NCI-H226 (cell line): ENCODE results near the gene SLC30A4.
"Not testable (repeated sequence)": the region's sequence is repeated elsewhere in the genome, so short reads cannot be mapped to it uniquely, and the experiment has no call there.

Source experiments
- DNase-seq: peaks from one replicate; pipeline ENCODE4 v3.0.0-alpha.2; 2015

Gene SLC30A4, protein sequence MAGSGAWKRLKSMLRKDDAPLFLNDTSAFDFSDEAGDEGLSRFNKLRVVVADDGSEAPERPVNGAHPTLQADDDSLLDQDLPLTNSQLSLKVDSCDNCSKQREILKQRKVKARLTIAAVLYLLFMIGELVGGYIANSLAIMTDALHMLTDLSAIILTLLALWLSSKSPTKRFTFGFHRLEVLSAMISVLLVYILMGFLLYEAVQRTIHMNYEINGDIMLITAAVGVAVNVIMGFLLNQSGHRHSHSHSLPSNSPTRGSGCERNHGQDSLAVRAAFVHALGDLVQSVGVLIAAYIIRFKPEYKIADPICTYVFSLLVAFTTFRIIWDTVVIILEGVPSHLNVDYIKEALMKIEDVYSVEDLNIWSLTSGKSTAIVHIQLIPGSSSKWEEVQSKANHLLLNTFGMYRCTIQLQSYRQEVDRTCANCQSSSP

DNA sequence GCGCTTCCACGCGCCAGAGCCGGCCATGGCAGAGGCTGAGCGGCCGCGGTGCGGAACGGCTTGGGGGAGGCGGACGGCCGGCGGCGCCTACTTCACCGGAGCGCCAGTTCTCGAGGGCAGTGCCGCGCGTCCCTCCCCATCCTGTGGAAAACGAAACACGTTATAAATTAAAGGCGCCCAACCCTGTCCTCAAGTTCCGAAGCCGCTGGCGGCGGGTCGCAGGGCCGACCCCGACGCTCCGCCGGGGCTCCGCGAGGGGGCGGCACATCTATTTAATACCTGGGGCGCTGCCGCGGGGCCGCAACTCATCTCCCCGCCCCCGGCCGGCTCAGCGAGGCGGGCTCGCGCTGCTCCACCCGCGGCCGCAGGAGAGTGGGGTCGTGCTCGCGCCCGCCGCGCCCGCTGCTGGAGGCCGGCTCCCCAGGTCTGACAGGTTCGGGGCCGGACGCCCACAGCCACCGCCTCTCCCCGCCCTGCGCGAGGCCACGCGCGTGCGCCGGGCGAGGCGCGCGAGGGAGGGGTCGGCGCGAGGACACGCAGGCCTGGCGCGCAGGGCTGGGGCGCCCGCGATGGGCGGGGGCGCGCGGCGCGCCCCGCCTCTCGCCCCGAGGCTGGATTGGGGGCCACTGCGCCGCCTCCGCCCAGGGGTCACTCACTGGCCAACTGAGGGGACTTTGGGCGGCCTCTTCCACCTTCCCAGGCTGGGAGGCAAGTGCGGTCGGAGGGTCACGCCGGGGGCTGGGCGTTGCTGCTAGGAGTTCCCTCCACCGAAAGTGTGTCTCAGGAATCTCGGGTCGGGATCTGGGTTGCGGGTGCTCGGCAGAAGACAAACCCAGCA, at the start of gene SLC30A4:
Gene SLC30A4, minus strand, starts transcription at position 428 of the 838 bp plus-strand sequence. Its CDS starts 401 bp downstream, at position 27.
- DNase-seq, result peak; percentile 72

DNA sequence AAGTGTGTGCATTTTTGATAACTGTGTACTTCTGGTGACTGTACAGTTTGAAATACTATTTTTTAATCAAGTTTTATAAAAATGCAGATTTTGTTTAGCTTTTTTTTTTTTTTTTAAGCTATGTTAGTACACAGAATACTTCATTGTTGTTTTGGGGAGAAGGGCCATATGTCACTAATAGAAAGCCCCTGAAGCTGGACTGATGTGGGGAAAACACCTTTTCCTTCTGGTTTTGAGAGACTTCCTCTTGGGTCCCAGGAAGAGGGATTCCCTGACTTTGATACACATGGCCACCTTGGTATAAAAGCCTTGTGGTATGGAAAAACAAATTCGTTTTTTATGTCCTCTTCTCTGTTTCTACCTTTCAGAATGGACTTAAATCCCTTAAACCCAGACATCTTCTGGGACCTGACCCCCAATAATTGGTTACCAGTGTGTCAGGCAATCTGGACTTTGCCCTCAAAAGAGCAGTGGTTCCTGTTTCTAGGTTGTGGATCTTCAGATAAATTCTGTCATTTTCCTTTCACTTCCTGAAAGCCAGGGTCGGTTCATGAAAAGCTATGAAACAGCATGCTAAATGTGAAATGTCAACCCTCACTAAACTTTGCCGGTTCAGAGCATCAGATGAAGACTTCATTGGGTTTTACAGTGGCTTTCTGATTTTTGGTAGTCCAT, 33.5 kb upstream of the SLC30A4 start:
- DNase-seq, result no peak

DNA sequence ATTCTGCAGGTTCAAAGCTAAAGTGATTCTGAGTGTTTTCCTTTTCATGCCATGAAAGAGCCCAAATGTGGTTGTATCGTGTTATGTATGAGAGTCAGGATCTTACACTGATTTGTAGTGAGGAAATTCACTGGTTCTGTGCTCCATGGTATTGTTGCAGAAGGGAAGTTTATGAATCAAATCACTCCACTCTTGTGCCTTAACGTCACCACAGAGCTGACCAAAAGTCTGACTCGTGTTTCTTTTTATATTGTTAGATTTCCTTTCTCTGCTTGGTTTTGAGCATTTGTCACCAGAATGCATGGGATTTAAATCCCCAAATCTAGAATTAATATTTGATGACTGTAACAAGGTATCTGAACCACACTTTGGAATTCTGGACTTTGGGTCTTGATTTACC, 29.1 kb upstream of the SLC30A4 start:
- no peak for DNase-seq

DNA sequence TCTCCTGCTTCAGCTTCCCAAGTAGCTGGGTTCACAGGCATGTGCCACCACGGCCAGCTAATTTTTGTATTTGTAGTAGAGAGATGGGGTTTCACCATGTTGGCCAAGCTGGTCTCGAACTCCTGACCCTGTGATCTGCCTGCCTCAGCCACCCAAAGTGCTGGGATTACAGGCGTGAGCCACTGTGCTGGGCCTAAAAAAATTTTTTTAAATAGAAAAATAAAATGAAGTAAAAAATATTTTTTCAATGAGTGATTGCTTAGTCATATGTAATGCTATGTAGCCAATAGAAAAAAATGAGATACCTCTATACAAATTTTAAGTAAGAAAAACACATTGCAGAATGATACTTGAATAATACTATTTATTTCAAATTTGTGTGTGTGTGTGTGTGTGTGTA, 27.9 kb upstream of the SLC30A4 start:
- no peak for DNase-seq

- DNase-seq, result no peak
Observed at GRCh38 chr15:45549541-45550220, 27.1 kb upstream of the SLC30A4 start.

GRCh38 chr15:45548753-45549520, 26.4 kb upstream of the SLC30A4 start:
- DNase-seq, result no peak

GRCh38 chr15:45546789-45547188, 24.2 kb upstream of the SLC30A4 start:
- no peak for DNase-seq

DNA sequence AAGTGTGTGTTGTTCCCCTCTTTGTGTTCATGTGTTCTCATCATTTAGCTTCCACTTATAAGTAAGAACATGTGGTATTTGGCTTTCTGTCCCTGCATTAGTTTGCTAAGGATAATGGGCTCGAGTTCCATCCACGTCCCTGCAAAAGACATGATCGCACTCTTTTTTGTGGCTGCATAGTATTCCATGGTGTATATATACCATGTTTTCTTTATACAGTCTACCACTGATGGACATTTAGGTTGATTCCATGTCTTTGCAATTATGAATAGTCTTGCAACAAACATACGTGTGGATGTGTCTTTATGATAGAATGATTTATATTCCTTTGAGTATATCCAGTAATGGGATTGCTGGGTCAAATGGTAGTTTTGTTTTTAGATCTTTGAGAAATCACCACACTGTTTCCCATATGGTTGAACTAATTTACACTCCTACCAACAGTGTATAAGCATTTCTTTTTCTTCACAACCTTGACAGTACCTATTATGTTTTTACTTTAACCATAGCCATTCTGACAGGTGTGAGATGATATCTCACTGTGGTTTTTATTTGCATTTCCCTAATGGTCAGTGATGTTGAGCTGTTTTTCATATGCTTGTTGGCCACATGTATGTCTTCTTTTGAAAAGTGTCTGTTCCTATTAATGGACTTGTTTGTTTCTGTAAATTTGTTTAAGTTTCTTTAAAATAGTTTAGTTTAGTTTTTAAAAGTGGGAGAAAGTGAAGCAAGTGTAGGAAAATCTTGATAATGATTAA, 21.9 kb upstream of the SLC30A4 start:
- no peak for DNase-seq

GRCh38 chr15:45543051-45543450, 20.5 kb upstream of the SLC30A4 start:
- DNase-seq, result no peak

GRCh38 chr15:45540531-45540930, 18.0 kb upstream of the SLC30A4 start:
- DNase-seq, result no peak

GRCh38 chr15:45539680-45540079, 17.1 kb upstream of the SLC30A4 start:
- no peak for DNase-seq

DNA sequence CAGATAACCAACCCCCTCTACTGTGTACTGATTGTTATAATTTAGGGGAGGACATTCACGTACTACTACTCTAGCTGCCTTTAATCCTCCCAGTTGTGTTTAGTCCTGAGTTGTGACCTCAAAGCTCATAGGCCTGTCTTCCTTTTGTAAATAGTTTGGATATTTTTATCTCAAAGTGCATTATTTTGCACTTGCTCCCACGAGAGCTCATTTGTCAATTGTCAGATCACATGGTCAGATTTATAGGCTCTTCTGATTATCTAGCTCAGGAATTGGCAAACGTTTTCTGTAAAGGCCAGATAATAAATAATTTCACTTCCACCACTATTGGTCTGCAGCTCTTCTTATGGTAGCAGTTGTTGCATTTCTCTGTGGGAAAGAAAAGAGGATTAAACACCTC, 14.4 kb upstream of the SLC30A4 start:
- no peak for DNase-seq

DNA sequence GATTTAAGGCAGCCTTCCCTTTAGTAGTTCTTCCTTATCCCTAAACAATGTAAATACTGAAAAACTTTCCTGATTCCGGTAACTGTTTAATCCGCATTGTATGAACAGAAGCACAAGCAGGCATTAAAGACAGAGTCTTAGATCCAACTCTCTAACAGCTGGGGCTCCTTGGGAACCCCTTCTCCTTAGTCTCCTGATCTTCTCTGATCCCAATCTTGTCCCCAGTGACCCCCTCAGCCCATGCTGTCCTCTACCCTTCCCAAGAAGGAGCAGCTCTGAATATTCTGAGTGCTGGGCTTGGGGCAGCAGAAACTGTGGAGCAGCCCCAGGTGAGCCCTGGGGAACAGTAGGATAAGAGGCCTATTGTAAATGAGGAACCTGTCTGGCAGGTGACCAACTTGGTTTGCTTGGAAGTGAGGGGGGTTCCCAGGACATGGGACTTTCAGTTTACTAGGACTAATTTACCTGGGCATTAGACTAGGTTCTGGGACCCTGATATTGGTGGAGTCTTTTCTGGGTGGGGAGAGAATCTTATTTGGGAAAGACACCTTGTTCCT, 13.0 kb upstream of the SLC30A4 start:
- no peak for DNase-seq

- DNase-seq, result no peak
Observed at GRCh38 chr15:45534821-45535220, 12.3 kb upstream of the SLC30A4 start.

DNA sequence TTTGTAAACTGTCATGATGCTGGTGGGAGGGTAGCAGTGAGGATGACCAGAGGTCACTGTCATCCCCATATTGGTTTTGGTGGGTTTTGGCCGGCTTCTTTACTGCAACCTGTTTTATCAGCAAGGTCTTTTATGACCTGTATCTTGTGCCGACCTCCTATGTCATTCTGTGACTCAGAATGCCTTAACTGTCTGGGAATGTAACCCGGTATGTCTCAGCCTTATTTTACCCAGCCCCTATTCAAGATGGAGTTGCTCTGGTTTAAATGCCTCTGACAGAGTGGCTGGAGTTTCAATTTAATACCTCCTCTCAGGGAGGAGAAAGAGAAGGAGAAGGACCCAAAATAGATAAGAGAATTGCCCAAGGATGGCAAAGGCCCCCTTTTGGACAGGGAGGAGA, 10.3 kb upstream of the SLC30A4 start:
- DNase-seq, result not testable (repeated sequence)

DNA sequence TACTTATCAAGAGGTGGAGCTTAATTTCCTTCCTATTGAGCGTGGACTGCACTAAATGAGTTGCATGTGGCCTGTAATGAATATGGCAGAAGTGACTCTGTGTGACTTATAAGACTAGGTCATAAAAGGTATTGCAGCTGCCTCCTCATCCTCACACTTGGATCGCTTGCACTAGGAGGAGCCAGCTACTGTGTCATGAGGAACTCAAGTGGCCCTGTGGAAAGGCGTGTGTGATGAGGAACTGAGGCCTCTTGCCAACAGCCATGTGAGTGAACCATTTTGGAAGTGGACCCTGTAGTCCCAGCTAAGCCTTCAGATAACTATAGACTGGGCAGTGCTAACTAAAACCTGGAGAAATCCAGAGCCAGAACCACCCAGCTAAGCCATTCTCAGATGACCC, 7.1 kb upstream of the SLC30A4 start:
- no peak for DNase-seq

GRCh38 chr15:45527086-45527485, 4.5 kb upstream of the SLC30A4 start:
- DNase-seq, result no peak

DNA sequence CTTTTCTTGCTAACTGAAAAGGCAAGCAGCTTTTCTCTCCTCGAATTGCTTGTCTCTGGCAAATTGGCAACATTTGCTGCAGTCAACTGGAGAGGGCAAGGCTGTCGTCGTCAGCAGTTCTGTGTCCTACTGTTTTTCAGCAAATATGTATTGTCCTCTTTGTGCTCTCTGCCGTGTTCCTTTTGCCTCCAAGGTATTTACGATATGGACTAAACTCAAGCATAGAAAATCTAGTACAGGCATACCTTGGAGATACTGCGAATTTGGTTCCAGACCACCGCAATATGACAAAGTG, 558 bp upstream of the SLC30A4 start:
- no peak for DNase-seq

DNA sequence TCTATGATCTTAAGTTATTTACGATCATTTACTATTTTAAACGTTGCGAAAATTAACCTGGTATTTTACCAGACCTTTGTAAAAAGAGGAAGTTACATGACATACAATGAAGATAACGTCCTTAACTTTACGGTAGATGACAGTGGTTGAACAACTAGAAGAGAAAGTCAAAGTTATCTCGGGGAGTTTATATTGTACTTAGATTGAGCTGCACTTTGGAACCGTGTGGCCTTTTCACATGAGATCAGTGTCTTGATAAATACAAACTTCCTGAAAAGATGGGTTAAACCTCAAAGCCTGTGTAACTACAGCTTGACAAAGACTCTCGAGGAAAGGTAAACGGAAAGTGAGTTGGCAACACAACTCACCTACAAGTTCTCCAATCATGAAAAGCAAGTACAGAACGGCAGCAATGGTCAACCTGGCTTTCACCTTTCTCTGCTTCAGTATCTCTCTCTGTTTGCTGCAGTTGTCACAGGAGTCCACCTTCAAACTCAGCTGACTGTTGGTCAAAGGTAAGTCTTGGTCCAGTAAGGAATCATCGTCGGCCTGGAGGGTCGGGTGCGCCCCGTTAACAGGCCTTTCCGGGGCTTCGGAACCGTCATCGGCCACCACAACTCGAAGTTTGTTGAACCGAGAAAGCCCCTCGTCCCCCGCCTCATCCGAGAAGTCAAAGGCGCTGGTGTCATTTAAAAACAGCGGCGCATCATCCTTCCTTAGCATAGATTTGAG, 793 bp downstream of the SLC30A4 start:
- DNase-seq, result no peak

GRCh38 chr15:45510758-45511280, 11.7 kb downstream of the SLC30A4 start:
- DNase-seq, result no peak
